HepG2 (cell line): Measurements from ENCODE around the gene ST6GALNAC4. TPM values are rescaled to one million over a fixed set of nuclear protein-coding genes. Genes with fewer than 3 reads are reported as not detected.

Source experiments
- ARID4A ChIP-seq: sonication (generic); formaldehyde crosslinking; IDR thresholded peaks from 2 replicates; pipeline ENCODE4 v1.5.0; 2020; ENCODE audit warnings: mild to moderate bottlenecking, missing genetic modification reagents, borderline replicate concordance
- ARNT ChIP-seq: fragments of 450-650 bp; IDR thresholded peaks from 2 replicates; pipeline ENCODE4 v1.6.1; 2017
- BATF2 ChIP-seq: sonication (generic); formaldehyde crosslinking; IDR thresholded peaks from 2 replicates; pipeline ENCODE4 v1.8.0; 2022; ENCODE audit warnings: mild to moderate bottlenecking, missing genetic modification reagents, moderate library complexity
- GMEB2 ChIP-seq: IDR thresholded peaks from 2 replicates; pipeline ENCODE4 v1.6.1; 2016; ENCODE audit warnings: missing biosample characterization, missing genetic modification reagents, low read depth
- HOXA7 ChIP-seq: sonication (generic); formaldehyde crosslinking; IDR thresholded peaks from 2 replicates; pipeline ENCODE4 v1.8.1; 2022; ENCODE audit warnings: mild to moderate bottlenecking, missing genetic modification reagents, moderate library complexity
- MED13 ChIP-seq: sonication (generic); formaldehyde crosslinking; IDR thresholded peaks from 2 replicates; pipeline ENCODE4 v1.5.0; 2020; ENCODE audit warnings: missing genetic modification reagents
- RARG ChIP-seq: sonication (generic); formaldehyde crosslinking; IDR thresholded peaks from 2 replicates; pipeline ENCODE4 v1.4.0; 2020; ENCODE audit warnings: low read depth, mild to moderate bottlenecking, missing genetic modification reagents
- RFX1 ChIP-seq: fragments of 450-650 bp; IDR thresholded peaks from 2 replicates; pipeline ENCODE4 v1.6.1; 2017
- SRSF1 ChIP-seq: fragments of 200-400 bp; formaldehyde crosslinking; optimal IDR thresholded peaks from 2 replicates; pipeline ENCODE3; 2017; ENCODE audit warnings: mild to moderate bottlenecking, low read depth, low read length, moderate library complexity
- TFAP4 ChIP-seq: sonication (generic); IDR thresholded peaks from 2 replicates; pipeline ENCODE4 v1.6.1; 2016; ENCODE audit warnings: low read depth, borderline replicate concordance
- ZBTB39 ChIP-seq: sonication (generic); formaldehyde crosslinking; IDR thresholded peaks from 2 replicates; pipeline ENCODE4 v1.5.0; 2020; ENCODE audit warnings: missing genetic modification reagents
- ZBTB46 ChIP-seq: sonication (generic); formaldehyde crosslinking; IDR thresholded peaks from 2 replicates; pipeline ENCODE4 v1.4.0; 2020; ENCODE audit warnings: mild to moderate bottlenecking, missing genetic modification reagents, borderline replicate concordance
- ZNF121 ChIP-seq: sonication (generic); formaldehyde crosslinking; IDR thresholded peaks from 2 replicates; pipeline ENCODE4 v1.5.0; 2020; ENCODE audit warnings: mild to moderate bottlenecking, missing genetic modification reagents
- ZNF552 ChIP-seq: sonication (generic); formaldehyde crosslinking; IDR thresholded peaks from 2 replicates; pipeline ENCODE4 v1.9.0; 2022; ENCODE audit warnings: missing genetic modification reagents, mild to moderate bottlenecking, borderline replicate concordance
- ZNF569 ChIP-seq: sonication (generic); formaldehyde crosslinking; IDR thresholded peaks from 2 replicates; pipeline ENCODE4 v1.5.0; 2020; ENCODE audit warnings: mild to moderate bottlenecking, missing genetic modification reagents, moderate library complexity, borderline replicate concordance
- ZNF883 ChIP-seq: sonication (generic); formaldehyde crosslinking; IDR thresholded peaks from 2 replicates; pipeline ENCODE4 v1.5.1; 2020; ENCODE audit warnings: mild to moderate bottlenecking, missing genetic modification reagents; ENCODE audit errors: not compliant biosample characterization
- ZSCAN31 ChIP-seq: sonication (generic); formaldehyde crosslinking; IDR thresholded peaks from 2 replicates; pipeline ENCODE4 v1.5.0; 2020; ENCODE audit warnings: low read depth, mild to moderate bottlenecking, missing genetic modification reagents
- polyA plus RNA-seq, 8 experiments: library from polyadenylated mRNA; depleted of rRNA in 3 of 8; stranded (reverse) in 7 of 8; unstranded in 1 of 8; fragments of >200 nt; fragmentation: Illumina TruSeq in 4 of 8; extraction: Trizol in 4 of 8; gene quantifications; 2 replicates each; pipeline versions ENCODE4 v1.2.1 to v1.2.3, GENCODE V29; 2011 to 2016; ENCODE audit warnings: low read depth in 4 of 8, missing spikeins in 1 of 8, mixed read lengths in 1 of 8; ENCODE audit not compliant: insufficient read depth in 1 of 8
- total RNA-seq, 5 experiments: library from RNA; depleted of rRNA; stranded (reverse); fragments of >200 nt; fragmentation: Illumina TruSeq; extraction: Trizol; gene quantifications; 2 replicates each; pipeline ENCODE4 v1.2.3, GENCODE V29; 2016; ENCODE audit warnings: low read depth in 1 of 5

The ST6GALNAC4 gene
- total and polyA plus RNA-seq, 2 of the 13 experiments (the other 11 are each of a cell fraction or from before 2014, with no cell fraction given): 18.8 to 27.7 TPM

- TF ChIP-seq GMEB2 (CRISPR knock-in tag) (no peak), ZNF552 (CRISPR knock-in tag) (0 out of 2 replicates have a peak, but pooled peaks have one; percentile 69), ZBTB46 (CRISPR knock-in tag) (no peak), ZBTB39 (CRISPR knock-in tag) (no peak), ZSCAN31 (peak; percentile 73; the same call in 1 of the 2 replicates), SRSF1 (no peak), ZNF569 (CRISPR knock-in tag) (no peak), RARG (CRISPR knock-in tag) (no peak), RFX1 (no peak), HOXA7 (CRISPR knock-in tag) (no peak), ARNT (no peak), ZNF883 (CRISPR knock-in tag) (peak; percentile 71), ZNF121 (CRISPR knock-in tag) (0 out of 2 replicates have a peak, but pooled peaks have one; percentile 18), MED13 (CRISPR knock-in tag) (no peak), ARID4A (CRISPR knock-in tag) (peak; percentile 73; the same call in 1 of the 2 replicates), TFAP4 (peak; percentile 68), BATF2 (CRISPR knock-in tag) (no peak)
Observed at GRCh38 chr9:127898433-127899127, 18.3 kb downstream of the ST6GALNAC4 start (continued).
